Measurements from ENCODE around the gene PP2D1. TPM values are rescaled to one million over a fixed set of nuclear protein-coding genes. Genes with fewer than 3 reads are reported as not detected.
A peak's percentile ranks its signal among the peaks of the same experiment; 100 is the strongest.

The PP2D1 gene
- total and polyA plus RNA-seq, 9 of the 15 experiments (the other 6 are each of a cell fraction or from before 2014, with no cell fraction given): 0.07 to 0.10 TPM; not detected in 7

DNA sequence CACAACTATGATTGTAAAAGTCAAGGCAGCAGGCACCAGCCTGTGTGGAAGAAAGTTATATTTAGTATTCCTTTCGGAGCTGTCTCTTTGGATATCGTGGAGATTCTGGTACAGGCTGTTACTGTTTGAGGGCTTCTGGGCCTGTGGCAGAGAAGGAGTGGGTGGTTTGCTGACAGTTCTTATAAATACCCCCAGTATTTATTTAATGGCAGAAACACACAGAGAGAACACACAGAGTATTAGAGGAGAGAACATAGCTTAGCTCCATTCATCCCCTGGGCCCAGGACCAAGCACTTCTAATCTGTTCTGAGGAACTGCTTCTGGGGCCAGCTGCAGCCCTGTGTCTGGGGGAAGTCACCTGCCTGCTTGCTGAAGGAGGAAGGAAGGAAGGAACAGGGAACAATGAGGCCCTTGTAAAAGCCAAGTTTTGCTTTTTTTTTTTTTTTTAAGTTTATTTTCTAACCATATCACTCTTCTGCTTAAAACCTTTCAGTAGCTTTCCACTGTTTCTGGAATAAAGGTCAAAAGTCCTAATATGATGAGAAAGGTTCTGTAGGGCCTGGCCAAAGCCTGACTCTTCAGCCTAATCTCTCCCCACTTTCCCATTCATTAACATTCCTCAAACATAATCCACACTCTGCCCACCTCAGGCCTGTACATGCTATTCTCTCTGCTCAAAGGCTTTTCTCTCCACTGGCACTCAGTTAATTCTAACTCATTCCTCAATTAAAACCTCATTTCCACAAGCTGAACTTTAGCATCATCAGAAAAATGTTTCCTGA lies 11.8 kb upstream of the PP2D1 start:
- 21% methylated on average over 2 of the region's 2 CpGs for WGBS (ENCODE audit: insufficient coverage, low coverage, missing lambda C conversion rate)
- H3K27ac ChIP-seq (ENCODE audit: extremely low read depth, low read depth, low read length): peak overlapping the region; percentile 66
- FAIRE-seq (peak; percentile 55), ATAC-seq (peak; percentile 80), DNase-seq (ENCODE audit: extremely low read depth in 1 of 4, low spot score in 3 of 4) (peak in 2 of 4 experiments; percentile 59 to 77)
- H4K20me1 ChIP-seq (replicated peaks; ENCODE audit: control insufficient read depth, insufficient read depth, low read length): no peaks in the 10 kb centered on the region
- H3K79me2 ChIP-seq (ENCODE audit: control insufficient read depth, insufficient read depth, low read length): no peaks in the 10 kb centered on the region
- BruUV-seq (replicated peaks): no TSS peak
- POLR2A ChIA-PET: interaction anchor here (0.5 to 3.6 kb wide), 15 partner anchors 9 to 319 kb away, joined by 3 to 15 read pairs (median 3); partner anchors contain the start of genes KAT2B and RAB5A
- H3K4me2 ChIP-seq (ENCODE audit: insufficient read depth, low read length): peak overlapping the region; percentile 54
- no peaks in the 10 kb centered on the region for H3K9me3 ChIP-seq (replicated peaks; ENCODE audit: control insufficient read depth, insufficient read depth, low read depth, low read length)
- in situ Hi-C loops (cut with MboI) (no loop called here), intact Hi-C loops (cut with micrococcal nuclease) (loop anchor here (1.0 to 5.0 kb wide), 2 partner anchors 17 to 77 kb away; partner anchors contain the start of gene RAB5A)
- H3K27me3 ChIP-seq (ENCODE audit: control insufficient read depth in 2 of 2, insufficient read depth in 2 of 2, low read length in 2 of 2): no peaks in the 10 kb centered on the region
- no peak overlapping the region for H3K4me3 ChIP-seq
- H3K4me1 ChIP-seq (replicated peaks in 1 of 2; ENCODE audit: control insufficient read depth in 2 of 2, insufficient read depth in 2 of 2, low read length in 2 of 2): peaks cover 15 to 24% of the 10 kb centered on the region in 2 experiments; a peak in 4 of 5 replicates
- CTCF ChIA-PET (ENCODE audit: low intra/inter-chr PET ratio): no interaction called here
- H3K36me3 ChIP-seq (ENCODE audit: control insufficient read depth, insufficient read depth, low read length): no peaks in the 10 kb centered on the region
- H2AFZ ChIP-seq (ENCODE audit: low read depth, low read length): peak overlapping the region; percentile 82
- H3K9ac ChIP-seq (ENCODE audit: insufficient read depth in 1 of 2, low read depth in 2 of 2, low read length in 2 of 2): peak overlapping the region in 1 of 2 experiments; percentile 54; a peak in 2 of 4 replicates
- no peaks in the 10 kb centered on the region for H3K9me1 ChIP-seq (ENCODE audit: control insufficient read depth, insufficient read depth, low read length)
- TF ChIP-seq L3MBTL2 (IDR thresholded peaks at IDR 0.05) (peak; percentile 42), SMARCE1 (IDR thresholded peaks at IDR 0.05) (0 out of 2 replicates have a peak, but pooled peaks have one; percentile 56), ARID2 (IDR thresholded peaks at IDR 0.05) (peak; percentile 19; the same call in 1 of the 2 replicates), LARP7 (IDR thresholded peaks at IDR 0.05) (0 out of 2 replicates have a peak, but pooled peaks have one; percentile 10), SNIP1 (IDR thresholded peaks at IDR 0.05; ENCODE audit: low read depth) (no peak), ELF1 (tag; IDR thresholded peaks at IDR 0.05) (no peak), SOX6 (IDR thresholded peaks at IDR 0.05) (peak; percentile 66), LEF1 (IDR thresholded peaks at IDR 0.05) (peak; percentile 23; the same call in 1 of the 2 replicates), ASH1L (IDR thresholded peaks at IDR 0.05; ENCODE audit: borderline replicate concordance, low read depth, partially characterized antibody) (peak; percentile 39), MAFF (IDR thresholded peaks at IDR 0.05; ENCODE audit: low read length) (no peak), CBFA2T3 (IDR thresholded peaks at IDR 0.05) (peak; percentile 66), NFATC3 (IDR thresholded peaks at IDR 0.05) (0 out of 2 replicates have a peak, but pooled peaks have one; percentile 62), HLTF (IDR thresholded peaks at IDR 0.05) (no peak)
- TF ChIP-seq, protein P1, sequence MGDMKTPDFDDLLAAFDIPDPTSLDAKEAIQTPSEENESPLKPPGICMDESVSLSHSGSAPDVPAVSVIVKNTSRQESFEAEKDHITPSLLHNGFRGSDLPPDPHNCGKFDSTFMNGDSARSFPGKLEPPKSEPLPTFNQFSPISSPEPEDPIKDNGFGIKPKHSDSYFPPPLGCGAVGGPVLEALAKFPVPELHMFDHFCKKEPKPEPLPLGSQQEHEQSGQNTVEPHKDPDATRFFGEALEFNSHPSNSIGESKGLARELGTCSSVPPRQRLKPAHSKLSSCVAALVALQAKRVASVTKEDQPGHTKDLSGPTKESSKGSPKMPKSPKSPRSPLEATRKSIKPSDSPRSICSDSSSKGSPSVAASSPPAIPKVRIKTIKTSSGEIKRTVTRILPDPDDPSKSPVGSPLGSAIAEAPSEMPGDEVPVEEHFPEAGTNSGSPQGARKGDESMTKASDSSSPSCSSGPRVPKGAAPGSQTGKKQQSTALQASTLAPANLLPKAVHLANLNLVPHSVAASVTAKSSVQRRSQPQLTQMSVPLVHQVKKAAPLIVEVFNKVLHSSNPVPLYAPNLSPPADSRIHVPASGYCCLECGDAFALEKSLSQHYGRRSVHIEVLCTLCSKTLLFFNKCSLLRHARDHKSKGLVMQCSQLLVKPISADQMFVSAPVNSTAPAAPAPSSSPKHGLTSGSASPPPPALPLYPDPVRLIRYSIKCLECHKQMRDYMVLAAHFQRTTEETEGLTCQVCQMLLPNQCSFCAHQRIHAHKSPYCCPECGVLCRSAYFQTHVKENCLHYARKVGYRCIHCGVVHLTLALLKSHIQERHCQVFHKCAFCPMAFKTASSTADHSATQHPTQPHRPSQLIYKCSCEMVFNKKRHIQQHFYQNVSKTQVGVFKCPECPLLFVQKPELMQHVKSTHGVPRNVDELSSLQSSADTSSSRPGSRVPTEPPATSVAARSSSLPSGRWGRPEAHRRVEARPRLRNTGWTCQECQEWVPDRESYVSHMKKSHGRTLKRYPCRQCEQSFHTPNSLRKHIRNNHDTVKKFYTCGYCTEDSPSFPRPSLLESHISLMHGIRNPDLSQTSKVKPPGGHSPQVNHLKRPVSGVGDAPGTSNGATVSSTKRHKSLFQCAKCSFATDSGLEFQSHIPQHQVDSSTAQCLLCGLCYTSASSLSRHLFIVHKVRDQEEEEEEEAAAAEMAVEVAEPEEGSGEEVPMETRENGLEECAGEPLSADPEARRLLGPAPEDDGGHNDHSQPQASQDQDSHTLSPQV (IDR thresholded peaks at IDR 0.05): peak; percentile 73
- TF ChIP-seq, protein P2, sequence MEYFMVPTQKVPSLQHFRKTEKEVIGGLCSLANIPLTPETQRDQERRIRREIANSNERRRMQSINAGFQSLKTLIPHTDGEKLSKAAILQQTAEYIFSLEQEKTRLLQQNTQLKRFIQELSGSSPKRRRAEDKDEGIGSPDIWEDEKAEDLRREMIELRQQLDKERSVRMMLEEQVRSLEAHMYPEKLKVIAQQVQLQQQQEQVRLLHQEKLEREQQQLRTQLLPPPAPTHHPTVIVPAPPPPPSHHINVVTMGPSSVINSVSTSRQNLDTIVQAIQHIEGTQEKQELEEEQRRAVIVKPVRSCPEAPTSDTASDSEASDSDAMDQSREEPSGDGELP (CRISPR knock-in tag; IDR thresholded peaks at IDR 0.05; ENCODE audit: borderline replicate concordance): 0 out of 2 replicates have a peak, but pooled peaks have one; percentile 26
- TF ChIP-seq, protein P3, sequence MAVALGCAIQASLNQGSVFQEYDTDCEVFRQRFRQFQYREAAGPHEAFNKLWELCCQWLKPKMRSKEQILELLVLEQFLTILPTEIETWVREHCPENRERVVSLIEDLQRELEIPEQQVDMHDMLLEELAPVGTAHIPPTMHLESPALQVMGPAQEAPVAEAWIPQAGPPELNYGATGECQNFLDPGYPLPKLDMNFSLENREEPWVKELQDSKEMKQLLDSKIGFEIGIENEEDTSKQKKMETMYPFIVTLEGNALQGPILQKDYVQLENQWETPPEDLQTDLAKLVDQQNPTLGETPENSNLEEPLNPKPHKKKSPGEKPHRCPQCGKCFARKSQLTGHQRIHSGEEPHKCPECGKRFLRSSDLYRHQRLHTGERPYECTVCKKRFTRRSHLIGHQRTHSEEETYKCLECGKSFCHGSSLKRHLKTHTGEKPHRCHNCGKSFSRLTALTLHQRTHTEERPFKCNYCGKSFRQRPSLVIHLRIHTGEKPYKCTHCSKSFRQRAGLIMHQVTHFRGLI (CRISPR knock-in tag; IDR thresholded peaks at IDR 0.05): 0 out of 2 replicates have a peak, but pooled peaks have one; percentile 40

All from K562 (cell line).